ENCODE measurements around the gene ARF1. TPM values are rescaled to one million over a fixed set of nuclear protein-coding genes. Genes with fewer than 3 reads are reported as not detected.

The ARF1 gene
- total and polyA plus RNA-seq, 2 of the 8 experiments (the other 6 are each of a cell fraction or from before 2014, with no cell fraction given): 265 to 471 TPM

DNA sequence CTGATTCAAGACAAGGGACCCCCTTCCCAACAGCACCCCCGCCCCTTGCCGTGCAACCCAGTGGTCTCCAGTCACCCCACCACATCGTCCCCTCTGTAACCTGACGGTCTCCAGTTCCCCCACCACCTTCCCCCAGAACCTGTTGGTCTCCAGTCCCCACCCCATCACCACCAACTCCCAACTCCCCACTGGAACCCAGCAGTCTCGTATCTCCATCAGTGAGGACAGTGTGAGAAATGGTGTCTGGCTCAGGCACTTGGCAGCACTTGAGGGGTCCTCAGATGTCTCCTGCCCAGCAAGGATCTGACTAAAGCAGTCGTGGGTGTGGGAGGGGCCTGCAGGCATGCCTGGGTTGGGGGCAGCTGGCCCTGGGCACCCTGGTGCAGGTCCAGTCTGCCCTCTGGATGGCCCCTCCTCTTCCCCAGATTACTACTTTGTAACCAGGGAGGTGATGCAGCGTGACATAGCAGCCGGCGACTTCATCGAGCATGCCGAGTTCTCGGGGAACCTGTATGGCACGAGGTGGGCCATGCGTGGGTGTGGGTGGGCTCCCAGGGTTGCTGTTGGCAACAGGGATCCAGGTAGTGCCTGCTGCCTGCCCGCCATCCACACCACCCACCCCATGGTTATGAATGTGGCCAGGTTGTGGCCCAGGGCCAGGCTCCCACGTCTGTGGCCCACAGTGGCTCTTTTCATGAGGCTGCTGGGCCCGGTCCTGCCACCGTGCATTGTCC, 64.1 kb downstream of the ARF1 start (continued):
- TF ChIP-seq RNF2 (IDR thresholded peaks at IDR 0.05; ENCODE audit: borderline replicate concordance, low read depth, low read length, missing control alignments, poor library complexity, severe bottlenecking): no peak
- no peak for TF ChIP-seq CHD2 (IDR thresholded peaks at IDR 0.05; ENCODE audit: low read length)
